Stimulated activated CD4-positive, alpha-beta T cell treated with anti-CD3 and anti-CD28 coated beads, Interleukin-15, amount 100 ng/mL, for 1 hour (primary cell): ENCODE data around the gene RIPPLY3.

Experiments
- DNase-seq, 2 donors: peaks; one replicate each; pipeline ENCODE4 v3.0.0-alpha.2; 2020; ENCODE audit warnings: low read depth in 1 of 2, low spot score in 1 of 2

The RIPPLY3 gene, protein sequence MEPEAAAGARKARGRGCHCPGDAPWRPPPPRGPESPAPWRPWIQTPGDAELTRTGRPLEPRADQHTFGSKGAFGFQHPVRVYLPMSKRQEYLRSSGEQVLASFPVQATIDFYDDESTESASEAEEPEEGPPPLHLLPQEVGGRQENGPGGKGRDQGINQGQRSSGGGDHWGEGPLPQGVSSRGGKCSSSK

DNA sequence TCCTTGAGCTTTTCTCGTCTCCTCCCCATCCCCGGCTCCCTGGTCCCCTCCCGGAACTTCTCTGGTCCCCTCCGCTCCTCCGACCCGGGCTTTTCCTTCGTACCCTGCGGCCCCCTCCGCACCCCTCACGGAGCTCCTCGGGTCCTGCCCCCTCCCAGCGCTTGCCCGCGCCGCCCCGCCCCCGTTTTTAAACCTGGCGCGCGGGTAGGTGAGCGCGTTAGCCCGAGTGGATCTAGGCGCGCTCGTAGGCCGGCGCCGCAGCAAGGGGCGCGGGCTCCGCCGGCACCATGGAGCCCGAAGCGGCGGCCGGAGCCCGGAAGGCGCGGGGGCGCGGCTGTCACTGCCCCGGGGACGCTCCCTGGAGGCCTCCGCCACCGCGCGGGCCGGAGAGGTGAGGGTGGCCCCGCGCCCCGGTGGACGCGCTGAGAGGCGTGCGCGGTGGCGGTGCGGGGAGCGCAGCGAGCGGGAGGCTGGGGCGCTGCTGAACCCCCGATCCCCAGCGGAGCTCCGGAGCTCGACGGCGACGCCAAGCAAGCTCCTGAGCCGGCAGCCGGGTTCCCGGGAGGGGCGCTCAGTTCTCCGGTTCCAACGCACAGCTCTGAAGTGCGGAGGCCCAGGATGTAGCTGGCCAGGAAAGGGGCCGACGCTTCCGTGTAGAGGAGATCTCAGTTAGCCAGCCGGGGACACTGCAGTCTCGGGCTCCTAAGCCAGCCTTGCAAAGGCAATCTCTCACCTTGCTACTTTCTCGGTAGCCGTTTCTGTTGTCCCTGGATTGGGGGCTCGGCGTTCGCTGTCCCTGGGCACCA is at the start of gene RIPPLY3:
Gene RIPPLY3 (plus strand): TSS at position 217 of the 806 bp plus-strand sequence. CDS start 71 bp downstream, at position 288.
- DNase-seq: no peak

DNA sequence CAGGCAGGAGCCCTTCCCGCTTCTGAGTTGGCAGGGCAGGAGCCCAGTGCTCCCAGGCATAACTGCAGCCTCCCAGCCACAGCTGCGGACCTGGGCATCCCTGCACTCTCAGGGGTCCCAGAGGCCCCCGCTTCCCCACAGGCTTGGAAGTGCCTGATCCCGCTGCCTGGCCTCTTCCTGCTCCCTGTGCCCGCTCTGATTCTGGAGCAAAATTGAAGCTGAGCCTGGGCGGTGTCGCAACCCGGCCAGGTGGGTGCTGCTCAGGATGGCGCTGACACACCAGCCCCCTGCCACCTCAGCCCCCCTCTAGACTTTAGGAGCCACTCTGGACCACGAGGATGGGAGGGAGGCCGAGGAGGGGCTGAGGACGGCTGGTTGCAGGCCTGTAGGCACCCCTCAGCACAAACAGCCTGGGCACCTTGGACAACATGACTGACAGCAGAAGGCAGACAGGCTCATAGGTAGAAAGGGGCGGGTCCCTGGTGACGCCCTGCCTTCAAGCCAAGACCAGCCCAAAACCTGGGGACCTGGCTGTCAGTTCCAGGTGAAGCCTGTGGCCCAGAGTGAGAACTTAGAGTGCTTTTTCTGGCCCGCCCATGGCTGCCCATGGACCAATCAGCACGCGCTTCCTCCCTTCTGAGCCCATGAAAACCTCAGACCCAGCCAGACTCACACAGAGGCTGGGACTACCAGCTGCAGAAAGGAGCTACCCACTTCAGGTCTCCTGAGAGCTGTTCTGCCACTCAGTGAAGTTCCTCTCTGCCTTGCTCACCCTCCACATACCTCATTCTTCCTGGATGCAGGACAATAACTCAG is 47.3 kb upstream of the RIPPLY3 start:
- DNase-seq: no peak

DNA sequence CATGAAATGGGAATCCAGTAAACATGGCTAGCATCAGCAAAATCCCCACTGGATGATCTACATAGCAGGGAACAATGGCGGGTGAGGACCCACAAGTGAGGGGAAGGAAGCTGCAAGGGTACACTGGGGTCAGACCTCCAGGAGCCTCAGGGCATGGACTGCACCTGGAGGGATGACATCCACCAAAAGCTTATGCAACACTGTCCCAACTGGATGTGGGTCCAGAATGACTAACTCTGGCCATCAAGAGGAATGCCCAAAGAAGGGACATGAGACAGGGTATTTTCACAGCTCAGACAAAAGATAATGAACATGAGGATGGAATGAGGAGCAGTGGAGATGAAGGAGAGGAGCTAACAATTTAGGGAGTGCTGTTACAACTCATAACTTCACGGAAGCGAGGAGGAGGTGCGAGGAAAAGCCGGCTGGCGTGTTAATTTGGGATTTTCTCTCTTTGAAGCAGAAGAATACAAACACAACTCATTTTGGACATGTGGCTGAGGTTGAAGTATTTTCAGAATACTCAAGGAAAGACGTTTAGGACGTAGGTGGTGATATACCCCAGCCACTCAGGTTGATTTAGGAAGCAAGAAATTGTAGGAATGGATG is 45.7 kb upstream of the RIPPLY3 start:
- no peak for DNase-seq

DNA sequence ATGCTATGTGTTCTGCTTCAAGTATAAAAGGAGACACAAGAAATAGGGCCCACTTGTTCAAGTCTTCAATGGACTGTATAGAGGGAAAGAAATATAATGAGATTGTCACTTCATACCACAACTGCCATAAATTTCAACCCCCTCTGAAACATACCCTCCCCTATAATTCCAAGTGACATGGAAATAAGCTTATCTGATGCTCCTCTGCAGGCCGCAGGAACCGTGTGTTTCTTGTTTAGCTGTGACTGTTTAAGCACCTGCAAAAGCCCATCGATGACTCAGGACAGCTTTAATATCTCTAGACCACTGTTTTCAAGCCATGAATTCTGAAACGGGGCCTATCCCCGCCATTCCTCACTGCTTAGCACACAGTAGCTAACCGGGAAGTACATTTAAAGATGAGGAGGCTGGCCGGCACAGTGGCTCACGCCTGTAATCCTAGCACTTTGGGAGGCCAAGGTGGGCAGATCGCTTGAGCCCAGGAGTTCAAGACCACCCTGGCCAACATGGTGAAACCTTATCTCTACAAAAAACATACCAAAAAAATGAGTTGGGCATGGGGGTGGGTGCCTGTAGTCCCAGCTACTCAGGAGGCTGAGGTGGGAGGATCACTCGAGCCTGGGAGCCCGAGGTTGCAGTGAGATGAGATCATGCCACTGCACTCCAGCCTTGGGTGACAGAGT is 44.3 kb upstream of the RIPPLY3 start:
- no peak for DNase-seq

DNA sequence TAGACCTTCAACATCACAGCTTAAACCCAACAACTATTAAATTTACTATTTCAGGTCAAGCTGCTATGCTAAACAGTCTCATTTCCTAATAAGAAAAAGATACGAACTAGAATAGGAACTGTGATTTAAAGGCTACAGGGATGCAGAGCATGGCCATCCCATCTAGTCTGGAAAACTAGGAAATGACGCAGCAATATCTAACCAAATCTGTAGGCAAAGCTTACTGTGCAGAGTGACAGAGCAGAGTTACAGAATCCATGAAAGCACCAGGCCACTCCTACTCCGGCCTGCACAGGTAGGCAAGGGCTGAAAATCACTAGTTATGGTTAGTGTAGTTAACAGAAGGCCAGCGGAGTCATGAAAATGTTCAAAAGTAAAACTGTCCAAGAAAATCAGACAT is 42.1 kb upstream of the RIPPLY3 start:
- DNase-seq: no peak

DNA sequence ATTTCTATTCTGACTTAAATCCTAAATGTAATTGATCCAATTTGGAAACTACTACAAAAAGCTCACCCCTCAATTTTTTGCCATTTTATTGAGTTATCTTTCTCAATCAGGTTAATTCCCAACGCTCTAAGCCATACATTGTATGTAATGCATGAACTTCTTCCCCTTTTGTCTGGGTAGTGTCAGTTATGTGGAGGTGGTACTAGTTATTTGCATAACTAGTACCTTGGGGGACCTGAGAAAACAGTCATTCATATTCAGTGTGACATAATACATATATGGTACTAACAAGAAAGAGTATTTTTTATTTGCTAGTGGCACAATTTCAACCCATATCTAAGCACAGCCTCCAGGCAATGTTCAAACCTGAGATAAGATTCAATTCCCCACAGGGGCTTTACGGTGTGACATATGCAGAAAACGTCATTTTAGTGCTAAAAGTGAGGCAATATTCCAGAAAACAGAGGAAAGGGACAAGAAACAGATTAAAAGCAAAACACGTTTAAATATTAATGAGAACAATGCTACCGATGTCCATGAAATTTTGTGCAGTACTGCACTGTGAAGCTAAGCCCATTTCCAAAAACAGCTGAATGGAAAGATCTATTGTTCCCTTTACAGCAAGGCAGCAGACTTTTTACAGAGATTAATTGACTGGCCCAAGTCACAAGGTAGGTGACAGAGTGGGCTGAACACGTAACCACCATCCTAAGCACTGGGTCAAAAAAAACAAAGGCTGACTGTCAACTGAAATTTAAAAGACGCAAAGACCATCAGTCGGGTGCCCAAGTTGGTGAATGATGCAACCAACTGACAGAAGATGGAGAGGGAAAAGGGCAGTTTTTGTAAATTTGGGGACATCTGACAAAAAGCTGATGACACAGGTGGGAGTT is 41.4 kb upstream of the RIPPLY3 start:
- DNase-seq: no peak

DNA sequence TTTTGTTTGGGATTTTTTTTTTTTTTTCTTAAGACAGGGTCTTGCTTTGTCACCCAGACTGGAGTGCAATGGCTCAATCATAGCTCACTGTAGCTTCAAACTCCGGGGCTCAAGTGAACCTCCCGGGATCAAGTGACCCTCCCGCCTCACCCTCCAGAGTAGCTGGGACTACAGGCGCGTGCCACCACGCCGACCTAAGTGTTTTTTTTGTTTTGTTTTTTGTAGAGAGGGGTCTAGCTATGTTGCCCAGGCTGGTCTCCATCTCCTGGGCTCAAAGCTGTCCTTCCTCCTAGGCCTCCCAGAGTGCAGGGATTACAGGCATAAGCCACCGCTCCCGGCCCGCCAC is 40.8 kb upstream of the RIPPLY3 start:
- DNase-seq: no peak

DNA sequence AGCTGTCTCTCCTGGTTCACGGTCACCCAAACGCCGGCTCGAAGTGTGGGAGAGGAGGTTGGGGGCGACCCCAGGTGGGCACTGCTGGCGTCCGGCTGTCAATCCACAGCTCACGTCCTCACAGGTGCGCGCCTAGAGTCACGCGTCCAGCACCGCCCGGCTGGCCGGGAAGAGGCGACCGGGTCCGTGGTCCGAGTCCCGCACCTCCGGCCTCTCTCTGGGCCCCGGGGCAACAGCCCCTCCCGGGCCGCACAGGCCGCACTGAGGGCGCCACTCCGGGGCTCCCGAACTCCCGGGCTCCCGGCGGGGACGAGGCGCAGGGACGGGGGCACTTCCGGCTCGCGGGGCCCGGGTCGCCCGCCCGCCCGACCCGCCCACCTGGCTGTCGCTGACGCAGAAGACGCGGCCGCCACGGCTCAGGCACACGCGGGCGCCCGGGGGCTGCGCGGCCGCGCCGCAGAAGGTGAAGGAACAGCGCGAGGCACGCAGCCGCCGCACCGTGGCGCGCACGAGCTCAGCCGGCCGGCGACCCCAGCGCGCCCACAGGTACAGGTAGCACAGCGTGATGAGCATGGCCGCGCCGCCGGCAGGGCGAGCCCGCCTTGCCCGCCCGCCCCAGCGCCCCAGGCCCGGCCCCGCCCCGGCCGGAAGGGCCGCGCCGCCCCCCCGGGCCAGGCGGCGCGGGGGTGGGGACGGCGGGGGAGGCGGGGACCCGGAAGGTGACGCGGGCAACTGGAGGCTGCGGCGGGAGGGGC is 40.3 kb upstream of the RIPPLY3 start, which contains the start of gene HLCS:
Gene HLCS (minus strand): TSS at position 604 of the 755 bp plus-strand sequence. CDS start 31 bp downstream, at position 573.
- DNase-seq: peak; percentile 47 to 61

DNA sequence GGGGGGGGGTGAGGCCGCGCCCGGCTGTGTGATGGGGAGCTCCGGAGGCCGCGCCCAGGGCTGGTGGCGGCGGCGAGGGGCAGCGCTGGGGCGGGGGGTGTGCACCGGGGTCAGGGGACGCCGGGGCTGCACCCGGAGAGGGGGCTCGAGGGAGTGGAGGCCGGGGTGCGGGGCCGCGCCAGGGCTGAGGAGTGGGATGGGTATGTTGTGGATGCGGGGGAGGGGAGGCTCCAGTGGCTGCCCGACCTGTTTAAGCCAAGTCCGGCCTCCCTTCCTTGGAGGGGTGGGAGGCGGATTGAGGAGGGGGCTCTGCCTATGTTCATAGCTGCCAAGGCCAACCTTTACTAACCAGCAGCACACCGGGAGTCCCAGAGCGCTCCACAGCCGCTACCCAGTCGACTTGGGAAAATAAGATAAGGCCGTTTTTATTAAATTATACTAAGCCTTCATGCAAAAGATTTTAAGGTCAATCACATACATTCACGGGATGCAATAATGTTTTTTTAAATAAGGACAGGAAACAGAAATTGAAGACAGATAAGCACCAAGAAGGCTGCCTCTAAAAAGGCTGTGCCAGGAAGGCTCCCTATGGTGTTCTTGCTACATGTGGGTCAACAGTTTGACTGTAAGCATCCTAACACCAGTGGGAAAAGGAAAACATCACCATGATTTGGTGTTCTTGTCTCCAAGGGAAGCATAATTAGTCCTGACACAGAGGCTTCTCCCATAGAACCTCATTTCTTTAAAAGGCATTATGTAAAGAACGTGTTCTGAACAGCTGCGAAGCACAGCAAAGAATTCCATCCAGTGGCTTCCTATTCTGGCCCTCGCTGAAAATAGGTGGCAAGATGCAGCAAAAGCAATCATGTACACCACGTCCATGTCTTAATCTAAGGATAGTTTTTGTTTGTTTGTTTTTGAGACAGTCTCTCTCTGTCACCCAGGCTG is 39.4 kb upstream of the RIPPLY3 start:
- DNase-seq: no peak

DNA sequence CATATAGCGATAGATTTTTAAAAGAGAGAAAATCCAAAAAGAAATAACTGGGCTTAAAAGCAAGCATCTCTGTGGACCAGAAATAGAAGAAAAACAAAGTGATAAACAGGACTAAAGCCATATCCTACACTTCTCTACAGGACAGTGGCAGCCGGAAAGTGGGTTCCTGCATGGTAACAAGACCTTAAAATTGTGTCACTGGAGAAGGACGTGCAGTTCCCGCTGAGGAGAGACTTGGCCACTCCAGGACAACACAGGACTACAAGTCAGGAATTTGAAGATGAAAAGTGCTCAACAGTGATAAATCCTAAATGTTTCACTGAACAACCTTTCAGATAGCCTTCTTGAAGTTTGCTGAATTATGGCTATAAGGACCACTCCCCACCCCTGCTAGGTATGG is 38.1 kb upstream of the RIPPLY3 start:
- no peak for DNase-seq

DNA sequence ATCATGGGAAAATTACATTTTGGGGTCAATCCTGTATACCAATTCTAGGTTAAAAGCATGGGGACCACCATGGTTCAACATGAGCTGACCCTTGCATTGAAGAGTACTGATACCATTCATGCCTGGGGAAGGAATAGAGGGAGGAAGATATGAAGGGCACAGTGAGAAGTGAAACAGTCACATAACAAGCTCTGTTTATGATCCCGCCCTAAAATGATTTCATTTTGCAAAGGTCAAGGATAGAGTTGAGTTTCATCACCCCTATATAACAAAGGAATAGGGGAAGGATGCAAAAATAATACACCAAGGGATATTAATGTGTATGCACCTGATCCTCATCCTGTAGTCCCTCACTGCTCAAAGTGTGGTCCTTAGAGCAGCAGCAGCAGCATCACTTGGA is 37.5 kb upstream of the RIPPLY3 start:
- no peak for DNase-seq

DNA sequence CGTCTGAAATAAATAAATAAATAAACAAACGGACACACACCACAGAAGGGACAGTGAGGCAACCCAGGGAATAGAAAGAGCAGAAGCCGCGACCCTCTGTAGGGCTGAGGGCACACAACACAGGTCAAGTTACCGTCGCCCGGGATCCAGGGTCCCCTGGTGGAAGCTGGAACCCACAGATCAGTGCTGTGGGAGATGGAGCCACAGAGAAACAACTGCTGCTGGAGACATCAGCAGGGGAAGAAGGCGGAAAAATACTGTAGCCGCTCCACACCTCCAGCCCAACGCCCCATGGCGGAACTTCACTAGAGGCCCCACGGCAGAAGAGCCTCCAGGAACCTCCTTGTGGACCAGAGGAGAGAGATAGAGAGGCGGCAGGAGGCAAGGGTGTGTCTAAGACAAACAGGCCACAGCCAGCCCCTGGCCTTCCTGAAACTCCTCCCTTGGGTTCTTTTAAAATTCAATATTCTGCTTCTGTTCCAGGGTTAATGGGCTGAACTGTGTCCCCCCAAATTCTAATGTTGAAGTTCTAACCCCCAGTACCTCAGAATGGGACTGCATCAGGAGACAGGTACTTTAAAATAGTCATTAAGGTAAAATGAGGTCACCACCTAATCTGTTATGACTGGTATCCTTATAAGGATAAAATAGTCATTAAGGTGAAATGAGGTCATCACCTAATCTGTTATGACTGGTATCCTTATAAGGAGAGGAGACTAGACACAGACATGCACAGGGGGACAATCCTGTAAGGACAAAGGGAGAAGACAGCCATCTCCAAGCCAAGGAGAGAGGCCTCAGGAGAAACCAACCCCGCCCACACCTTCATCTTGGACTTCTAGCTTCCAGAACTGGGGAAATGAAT is 32.3 kb upstream of the RIPPLY3 start:
- DNase-seq: no peak

DNA sequence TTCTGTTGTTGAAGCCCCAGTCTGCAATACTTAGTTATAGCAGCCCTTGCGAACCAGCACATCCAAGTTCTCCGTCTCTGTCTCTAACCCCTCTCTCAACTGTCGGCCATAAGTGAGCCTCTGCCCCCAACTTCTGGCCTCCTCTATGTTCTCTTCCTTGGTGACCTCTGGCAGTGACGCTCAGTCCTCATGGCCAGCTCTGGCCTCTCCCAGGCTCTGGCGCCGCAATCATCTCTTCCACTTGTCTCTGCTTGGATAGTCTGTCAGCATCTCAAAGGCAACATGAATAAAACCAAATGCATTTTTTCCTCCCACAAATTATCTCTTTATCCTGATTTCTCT is 31.7 kb upstream of the RIPPLY3 start:
- no peak for DNase-seq

DNA sequence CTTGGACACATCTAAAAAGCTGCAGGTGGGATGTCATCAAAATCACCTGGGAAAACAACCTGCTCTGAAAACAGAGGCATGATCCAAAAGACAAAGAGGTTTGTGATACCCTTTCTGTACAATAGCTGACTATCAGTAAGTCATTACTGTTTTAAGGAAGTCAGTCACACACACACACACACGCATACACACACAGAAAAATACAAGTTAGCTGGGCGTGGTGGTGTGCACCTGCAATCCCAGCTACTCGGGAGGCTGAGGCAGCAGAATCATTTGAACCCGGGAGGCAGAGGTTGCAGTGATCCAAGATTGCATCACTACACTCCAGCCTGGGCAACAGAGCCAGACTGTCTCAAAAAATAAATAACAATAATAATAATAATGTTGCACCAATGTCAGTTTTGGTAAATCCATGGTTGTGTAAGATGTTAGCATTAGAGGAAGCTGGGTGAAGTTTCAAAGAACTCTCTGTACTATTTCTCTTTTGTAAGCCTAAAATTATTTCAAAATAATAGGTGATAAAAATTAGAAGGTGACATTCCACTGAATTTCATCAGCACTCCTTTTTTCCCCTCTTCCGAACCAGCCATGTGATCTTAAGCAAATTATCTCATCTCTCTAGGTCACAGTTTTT is 30.2 kb upstream of the RIPPLY3 start:
- DNase-seq: no peak

DNA sequence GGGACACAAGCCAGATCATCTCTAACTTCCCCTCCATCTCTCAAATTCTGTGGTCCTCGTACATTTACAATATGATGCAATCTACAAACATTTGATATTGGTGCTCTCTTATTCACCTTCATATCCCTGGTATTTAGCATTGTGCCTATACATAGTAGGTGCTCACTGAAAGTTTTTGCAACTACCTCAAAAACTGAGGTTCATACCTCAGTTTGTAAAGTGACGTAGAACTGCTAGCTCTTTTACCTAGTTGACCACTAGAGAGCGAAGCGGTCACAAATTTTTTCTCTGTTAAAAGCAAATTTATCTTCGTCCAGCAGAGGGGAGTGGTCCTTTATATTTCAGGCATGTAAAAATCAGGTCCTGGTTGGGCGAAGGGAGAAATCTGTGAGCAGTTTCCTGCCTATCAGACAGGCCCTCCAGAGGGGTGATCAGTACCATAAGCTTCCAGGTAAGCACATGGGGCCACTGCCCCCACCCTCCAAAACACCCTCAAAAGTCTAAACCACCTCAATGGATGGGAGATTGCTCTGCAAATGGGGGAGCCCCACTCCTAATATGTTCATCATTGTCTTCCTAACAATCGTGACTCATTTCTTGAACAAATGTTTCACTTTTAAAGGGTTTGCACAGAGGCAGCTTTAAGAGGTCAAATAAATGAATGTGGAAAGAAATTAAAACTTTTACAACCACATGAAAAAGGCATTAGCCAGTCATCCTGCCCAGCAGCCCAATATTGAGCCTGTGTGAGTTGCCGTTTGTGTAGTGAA is 29.4 kb upstream of the RIPPLY3 start:
- no peak for DNase-seq
